A673 (cell line): ENCODE data around the gene P2RY6. TPM values are rescaled to one million over a fixed set of nuclear protein-coding genes. Genes with fewer than 3 reads are reported as not detected.

Experiments
- BruUV-seq: library from RNA; stranded (reverse); fragments of 400-500 nt; replicated peaks from 2 replicates; lab custom pipeline; 2021; lab: Mats Ljungman, UMichigan
- CTCF ChIA-PET: fragments of 300-600 bp; sonication (Branson Sonifier 250); formaldehyde crosslinking; loops from one replicate; lab custom pipeline; 2022; ENCODE audit warnings: antibody characterized with exemption; lab: Charles Lee
- POLR2A ChIA-PET: fragments of 300-600 bp; sonication (Branson Sonifier 250); formaldehyde crosslinking; loops from one replicate; lab custom pipeline; 2022; ENCODE audit warnings: antibody characterized with exemption; ENCODE audit not compliant: low non-redundant PET; lab: Charles Lee
- DNase-seq: peaks from one replicate; pipeline ENCODE4 v3.0.0-alpha.2; 2015; ENCODE audit warnings: low spot score
- H3K27ac ChIP-seq: fragments of 200-600 bp; sonication (generic); 2 replicates; pipeline ENCODE4 v1.5.1; 2016; ENCODE audit warnings: mixed run types, low read depth, mild to moderate bottlenecking, mixed read lengths, antibody characterized with exemption, low read length; ENCODE audit not compliant: poor library complexity, severe bottlenecking
- H3K27me3 ChIP-seq: fragments of 200-600 bp; sonication (generic); replicated peaks from 2 replicates; pipeline ENCODE4 v1.6.1; 2017; ENCODE audit warnings: mixed run types, low read depth, mild to moderate bottlenecking, mixed read lengths, antibody characterized with exemption, low read length; ENCODE audit not compliant: insufficient read depth, poor library complexity
- H3K36me3 ChIP-seq: fragments of 200-600 bp; sonication (generic); 2 replicates; pipeline ENCODE4 v1.6.1; 2016; ENCODE audit warnings: mixed run types, mild to moderate bottlenecking, mixed read lengths, antibody characterized with exemption, low read length; ENCODE audit not compliant: insufficient read depth, poor library complexity, severe bottlenecking
- H3K4me1 ChIP-seq: fragments of 200-600 bp; sonication (generic); 2 replicates; pipeline ENCODE4 v1.6.1; 2017; ENCODE audit warnings: mixed run types, mild to moderate bottlenecking, mixed read lengths, antibody characterized with exemption, low read length; ENCODE audit not compliant: insufficient read depth, poor library complexity, severe bottlenecking
- H3K4me3 ChIP-seq: fragments of 200-600 bp; sonication (generic); 2 replicates; pipeline ENCODE4 v1.5.1; 2016; ENCODE audit warnings: low read depth, mixed run types, mild to moderate bottlenecking, mixed read lengths, low read length; ENCODE audit not compliant: poor library complexity, severe bottlenecking
- H3K9me3 ChIP-seq: fragments of 200-600 bp; sonication (generic); 2 replicates; pipeline ENCODE4 v1.6.1; 2016; ENCODE audit warnings: mixed run types, low read depth, mild to moderate bottlenecking, mixed read lengths, antibody characterized with exemption, low read length; ENCODE audit not compliant: poor library complexity, severe bottlenecking
- EZH2 ChIP-seq: fragments of 200-600 bp; sonication (generic); IDR thresholded peaks from 2 replicates; pipeline ENCODE4 v1.6.1; 2017; ENCODE audit warnings: borderline replicate concordance, low read depth, mild to moderate bottlenecking, mixed read lengths, antibody characterized with exemption, low read length; ENCODE audit not compliant: poor library complexity, severe bottlenecking
- intact Hi-C: fragments of 100-400 bp; cut with micrococcal nuclease; formaldehyde crosslinking; loops from one replicate; pipeline ENCODE4 v1.10.0; 2022; ENCODE audit not compliant: unreplicated experiment
- total RNA-seq: library from RNA; stranded (reverse); gene quantifications from 2 replicates; pipeline ENCODE4 v1.2.3, GENCODE V29; 2021
- TF ChIP-seq, protein P1 (sequence below): fragments of 300-800, 200-600 bp; sonication (generic); conservative IDR thresholded peaks from 2 replicates; pipeline ENCODE4 v1.5.1; 2017; ENCODE audit warnings: low read depth, mild to moderate bottlenecking, antibody characterized with exemption, low read length, moderate library complexity, mixed read lengths

Gene P2RY6
- total RNA-seq, 1 experiment from 2014 or later = 0.43 TPM

DNA sequence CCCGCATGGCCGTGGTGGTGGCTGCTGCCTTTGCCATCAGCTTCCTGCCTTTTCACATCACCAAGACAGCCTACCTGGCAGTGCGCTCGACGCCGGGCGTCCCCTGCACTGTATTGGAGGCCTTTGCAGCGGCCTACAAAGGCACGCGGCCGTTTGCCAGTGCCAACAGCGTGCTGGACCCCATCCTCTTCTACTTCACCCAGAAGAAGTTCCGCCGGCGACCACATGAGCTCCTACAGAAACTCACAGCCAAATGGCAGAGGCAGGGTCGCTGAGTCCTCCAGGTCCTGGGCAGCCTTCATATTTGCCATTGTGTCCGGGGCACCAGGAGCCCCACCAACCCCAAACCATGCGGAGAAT, 25.1 kb downstream of the P2RY6 start:
- Histone ChIP-seq H3K36me3 (no peaks in the 10 kb centered on the region), H3K4me1 (peaks cover 4% of the 10 kb centered on the region), H3K27me3 (no peaks in the 10 kb centered on the region), H3K4me3 (no peak overlapping the region), H3K27ac (no peak overlapping the region), H3K9me3 (no peaks in the 10 kb centered on the region)
- POLR2A ChIA-PET = interaction anchor here (0.6 kb wide), 1 partner anchor 10 kb away, joined by 10 read pairs; no protein-coding TSS in a partner anchor
- BruUV-seq = no TSS peak
- TF ChIP-seq, protein P1, sequence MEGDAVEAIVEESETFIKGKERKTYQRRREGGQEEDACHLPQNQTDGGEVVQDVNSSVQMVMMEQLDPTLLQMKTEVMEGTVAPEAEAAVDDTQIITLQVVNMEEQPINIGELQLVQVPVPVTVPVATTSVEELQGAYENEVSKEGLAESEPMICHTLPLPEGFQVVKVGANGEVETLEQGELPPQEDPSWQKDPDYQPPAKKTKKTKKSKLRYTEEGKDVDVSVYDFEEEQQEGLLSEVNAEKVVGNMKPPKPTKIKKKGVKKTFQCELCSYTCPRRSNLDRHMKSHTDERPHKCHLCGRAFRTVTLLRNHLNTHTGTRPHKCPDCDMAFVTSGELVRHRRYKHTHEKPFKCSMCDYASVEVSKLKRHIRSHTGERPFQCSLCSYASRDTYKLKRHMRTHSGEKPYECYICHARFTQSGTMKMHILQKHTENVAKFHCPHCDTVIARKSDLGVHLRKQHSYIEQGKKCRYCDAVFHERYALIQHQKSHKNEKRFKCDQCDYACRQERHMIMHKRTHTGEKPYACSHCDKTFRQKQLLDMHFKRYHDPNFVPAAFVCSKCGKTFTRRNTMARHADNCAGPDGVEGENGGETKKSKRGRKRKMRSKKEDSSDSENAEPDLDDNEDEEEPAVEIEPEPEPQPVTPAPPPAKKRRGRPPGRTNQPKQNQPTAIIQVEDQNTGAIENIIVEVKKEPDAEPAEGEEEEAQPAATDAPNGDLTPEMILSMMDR = no peak
- no peak for DNase-seq
- intact Hi-C loops = no loop called here
- CTCF ChIA-PET = interaction anchor here (1.3 kb wide), 1 partner anchor 38 kb away, joined by 8 read pairs; no protein-coding TSS in a partner anchor

DNA sequence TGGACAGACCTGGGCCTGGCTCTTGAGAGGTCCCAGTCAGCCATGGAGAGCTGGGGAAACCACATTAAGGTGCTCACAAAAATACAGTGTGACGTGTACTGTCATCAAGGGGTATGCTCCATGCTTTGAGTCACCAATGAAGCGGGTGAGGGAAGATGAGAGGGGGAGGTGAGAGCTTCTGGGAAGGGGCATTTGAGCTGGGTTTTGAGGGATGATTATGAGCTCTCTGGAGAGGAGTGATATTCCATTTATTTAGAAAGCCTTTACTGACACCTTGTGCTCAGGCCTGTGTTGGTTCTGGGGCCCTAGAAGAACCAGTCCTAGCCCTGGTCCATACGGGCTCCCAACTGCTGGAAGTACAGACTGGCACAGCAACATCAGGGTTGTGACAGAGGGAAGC, 25.6 kb downstream of the P2RY6 start:
- Histone ChIP-seq H3K4me3 (no peak overlapping the region), H3K27me3 (no peaks in the 10 kb centered on the region), H3K4me1 (peaks cover under 1% of the 10 kb centered on the region), H3K27ac (no peak overlapping the region), H3K9me3 (no peaks in the 10 kb centered on the region), H3K36me3 (no peaks in the 10 kb centered on the region)
- no TSS peak for BruUV-seq
- intact Hi-C loops = no loop called here
- TF ChIP-seq EZH2 = no peak
- TF ChIP-seq, protein P1 = no peak
- POLR2A ChIA-PET = no interaction called here
- no peak for DNase-seq
- CTCF ChIA-PET = interaction anchor here (0.9 to 1.3 kb wide), 2 partner anchors 9 to 38 kb away, joined by 3 to 8 read pairs; no protein-coding TSS in a partner anchor

DNA sequence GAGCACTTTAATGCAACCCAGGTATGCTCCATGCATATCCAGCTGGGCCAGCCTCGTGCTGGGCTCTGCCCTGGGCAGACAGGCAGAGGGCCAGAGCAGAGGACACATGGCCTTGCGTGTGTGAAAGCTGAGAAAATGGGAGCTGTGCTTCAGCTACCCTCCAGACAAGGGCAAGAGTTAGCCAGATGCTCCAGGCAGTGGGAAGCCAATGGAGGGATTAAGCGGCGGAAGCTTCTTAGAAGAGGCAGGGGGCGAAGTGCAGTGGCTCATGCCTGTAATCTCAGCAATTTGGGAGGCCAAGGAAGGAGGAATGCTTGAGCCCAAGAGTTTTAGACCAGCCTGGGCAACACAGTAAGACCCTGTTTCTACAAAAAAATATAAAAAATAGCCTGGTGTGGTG, 26.1 kb downstream of the P2RY6 start:
- no TSS peak for BruUV-seq
- H3K4me3 ChIP-seq = no peak overlapping the region
- H3K27ac ChIP-seq = no peak overlapping the region
- no peaks in the 10 kb centered on the region for H3K36me3 ChIP-seq
- no peaks in the 10 kb centered on the region for H3K4me1 ChIP-seq
- H3K27me3 ChIP-seq = no peaks in the 10 kb centered on the region
- ChIA-PET CTCF (interaction anchor here (0.9 to 1.3 kb wide), 2 partner anchors 9 to 37 kb away, joined by 3 to 8 read pairs; no protein-coding TSS in a partner anchor), POLR2A (no interaction called here)
- DNase-seq = no peak
- no peaks in the 10 kb centered on the region for H3K9me3 ChIP-seq
- TF ChIP-seq EZH2 = no peak
- TF ChIP-seq, protein P1 = no peak
- intact Hi-C loops = no loop called here
